Endodermal cell (in vitro differentiated cells): ENCODE data around the gene WFDC10B. TPM values are rescaled to one million over a fixed set of nuclear protein-coding genes. Genes with fewer than 3 reads are reported as not detected.
"Not testable (repeated sequence)": the region's sequence is repeated elsewhere in the genome, so short reads cannot be mapped to it uniquely, and the experiment has no call there.

Source experiments
- DNase-seq: peaks from one replicate; pipeline ENCODE4 v3.0.0-alpha.2; 2017
- H3K27ac ChIP-seq: 2 replicates; pipeline ENCODE4 v1.5.1; 2013; ENCODE audit warnings: mild to moderate bottlenecking, low read depth, low read length, moderate library complexity
- H3K27me3 ChIP-seq: 2 replicates; pipeline ENCODE4 v1.6.1; 2013; ENCODE audit warnings: mild to moderate bottlenecking, low read length, moderate library complexity; ENCODE audit not compliant: insufficient read depth, control insufficient read depth, poor library complexity, severe bottlenecking
- H3K36me3 ChIP-seq: 2 replicates; pipeline ENCODE4 v1.7.0; 2013; ENCODE audit warnings: mild to moderate bottlenecking, low read length, moderate library complexity; ENCODE audit not compliant: control insufficient read depth, insufficient read depth
- H3K4me1 ChIP-seq: one replicate; pipeline ENCODE4 v1.7.0; 2013; ENCODE audit warnings: low read length; ENCODE audit not compliant: control insufficient read depth, insufficient read depth
- H3K4me3 ChIP-seq: 2 replicates; pipeline ENCODE4 v1.5.1; 2013; ENCODE audit warnings: mild to moderate bottlenecking, low read length, moderate library complexity
- H3K9ac ChIP-seq: 2 replicates; pipeline ENCODE4 v1.6.1; 2013; ENCODE audit warnings: mild to moderate bottlenecking, low read length, moderate library complexity; ENCODE audit not compliant: poor library complexity, severe bottlenecking; ENCODE audit errors: extremely low read depth
- H3K9me3 ChIP-seq: 2 replicates; pipeline ENCODE4 v1.6.1; 2013; ENCODE audit warnings: mild to moderate bottlenecking, low read length, moderate library complexity; ENCODE audit not compliant: control insufficient read depth
- H3K27ac Mint-ChIP-seq: 2 replicates; pipeline ENCODE4 v1.8.0; 2020; ENCODE audit warnings: mixed read lengths
- H3K27me3 Mint-ChIP-seq: 2 replicates; pipeline ENCODE4 v1.8.0; 2021; ENCODE audit warnings: mild to moderate bottlenecking, mixed read lengths; ENCODE audit not compliant: insufficient read depth
- H3K36me3 Mint-ChIP-seq: 2 replicates; pipeline ENCODE4 v1.8.0; 2020; ENCODE audit warnings: low read depth, mixed read lengths
- H3K4me1 Mint-ChIP-seq: 2 replicates; pipeline ENCODE4 v1.8.0; 2020; ENCODE audit warnings: mixed read lengths
- H3K4me3 Mint-ChIP-seq: 2 replicates; pipeline ENCODE4 v1.8.0; 2020; ENCODE audit warnings: mild to moderate bottlenecking, moderate library complexity, mixed read lengths
- H3K9me3 Mint-ChIP-seq: 2 replicates; pipeline ENCODE4 v1.8.0; 2020; ENCODE audit warnings: mild to moderate bottlenecking, mixed read lengths
- WGBS, 2 experiments: methylation state at CpG; one replicate each; pipeline versions ENCODE4 v1.1.5 to v1.1.7; 2013; ENCODE audit warnings: missing lambda C conversion rate in 2 of 2, mixed read lengths in 1 of 2; ENCODE audit not compliant: insufficient coverage in 1 of 2, insufficient read length in 1 of 2; 5-methylcytosine and 5-hydroxymethylcytosine counted together
- total RNA-seq, 2 donors: library from RNA; stranded (reverse); fragmentation: NEBNext Ultra II Directional in 1 of 2; extraction: Animal tissue kit (Norgen Biotek cat#: 25700) in 1 of 2; gene quantifications; 2 replicates in 1 of 2; 3 replicates in 1 of 2; pipeline ENCODE4 v1.2.1, GENCODE V29; 2021
- TF ChIP-seq, protein P1 (sequence below): fragments of 200-600 bp; sonication (generic); conservative IDR thresholded peaks from 2 replicates; pipeline ENCODE4 v1.5.0; 2021; ENCODE audit warnings: antibody characterized with exemption, mild to moderate bottlenecking

Gene WFDC10B
- total RNA-seq, 2 donors from 2014 or later: not detected

DNA sequence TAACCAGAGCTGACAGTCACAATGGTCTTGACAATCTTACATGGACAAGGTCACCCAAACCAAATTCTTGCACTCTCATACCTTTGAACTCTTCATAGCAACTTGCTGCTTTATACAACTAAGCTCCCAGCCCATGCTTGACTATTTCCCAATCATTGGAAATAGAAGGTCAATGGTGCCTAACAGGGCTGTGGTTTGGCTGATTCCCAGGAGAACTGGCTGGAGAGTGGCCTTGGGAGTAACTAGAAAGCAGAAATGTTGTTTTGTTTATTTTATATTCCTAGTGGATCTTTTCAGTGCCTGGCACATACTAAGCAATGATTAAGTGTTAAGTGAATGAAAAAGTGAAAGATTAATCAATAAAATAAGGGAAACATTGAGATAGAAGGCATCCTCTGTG is 20.3 kb upstream of the WFDC10B start:
- Histone ChIP-seq H3K4me1 (no peaks in the 10 kb centered on the region), H3K4me3 (no peak overlapping the region), H3K36me3 (no peaks in the 10 kb centered on the region), H3K9me3 (no peaks in the 10 kb centered on the region), H3K27ac (no peak overlapping the region), H3K9ac (no peak overlapping the region), H3K27me3 (no peaks in the 10 kb centered on the region)
- no peak overlapping the region for H3K4me3 Mint-ChIP-seq
- H3K4me1 Mint-ChIP-seq: no peaks in the 10 kb centered on the region
- DNase-seq: no peak
- peaks cover 9% of the 10 kb centered on the region for H3K9me3 Mint-ChIP-seq
- no peaks in the 10 kb centered on the region for H3K27me3 Mint-ChIP-seq
- no peaks in the 10 kb centered on the region for H3K36me3 Mint-ChIP-seq
- TF ChIP-seq, protein P1, sequence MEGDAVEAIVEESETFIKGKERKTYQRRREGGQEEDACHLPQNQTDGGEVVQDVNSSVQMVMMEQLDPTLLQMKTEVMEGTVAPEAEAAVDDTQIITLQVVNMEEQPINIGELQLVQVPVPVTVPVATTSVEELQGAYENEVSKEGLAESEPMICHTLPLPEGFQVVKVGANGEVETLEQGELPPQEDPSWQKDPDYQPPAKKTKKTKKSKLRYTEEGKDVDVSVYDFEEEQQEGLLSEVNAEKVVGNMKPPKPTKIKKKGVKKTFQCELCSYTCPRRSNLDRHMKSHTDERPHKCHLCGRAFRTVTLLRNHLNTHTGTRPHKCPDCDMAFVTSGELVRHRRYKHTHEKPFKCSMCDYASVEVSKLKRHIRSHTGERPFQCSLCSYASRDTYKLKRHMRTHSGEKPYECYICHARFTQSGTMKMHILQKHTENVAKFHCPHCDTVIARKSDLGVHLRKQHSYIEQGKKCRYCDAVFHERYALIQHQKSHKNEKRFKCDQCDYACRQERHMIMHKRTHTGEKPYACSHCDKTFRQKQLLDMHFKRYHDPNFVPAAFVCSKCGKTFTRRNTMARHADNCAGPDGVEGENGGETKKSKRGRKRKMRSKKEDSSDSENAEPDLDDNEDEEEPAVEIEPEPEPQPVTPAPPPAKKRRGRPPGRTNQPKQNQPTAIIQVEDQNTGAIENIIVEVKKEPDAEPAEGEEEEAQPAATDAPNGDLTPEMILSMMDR: no peak
- H3K27ac Mint-ChIP-seq: no peak overlapping the region

DNA sequence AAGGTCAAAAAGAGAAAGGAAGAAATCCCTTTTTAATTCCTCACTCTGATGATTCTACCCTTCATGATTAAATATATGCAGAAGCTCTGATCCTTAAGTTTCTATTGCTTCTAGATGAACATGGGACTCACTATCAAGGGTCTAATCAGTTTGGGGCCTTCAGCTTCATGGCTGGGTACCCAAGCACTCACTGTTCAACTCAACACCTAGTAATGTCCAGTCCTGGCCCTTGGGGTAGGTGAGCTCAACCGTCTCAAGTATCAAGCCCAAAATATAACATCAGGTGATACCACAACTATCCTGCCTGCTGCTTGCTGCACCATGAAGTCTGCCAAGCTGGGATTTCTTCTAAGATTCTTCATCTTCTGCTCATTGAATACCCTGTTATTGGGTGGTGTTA is 17.2 kb upstream of the WFDC10B start, which contains the start of gene SPINT4:
TSS of gene SPINT4 (plus strand) at position 301 of the 400 bp plus-strand sequence. CDS start at position 322, 21 bp downstream.
- no peak within 1 kb of the TSS for H3K4me3 ChIP-seq
- H3K9me3 ChIP-seq: no peaks in the 10 kb centered on the region
- H3K27me3 Mint-ChIP-seq: no peaks in the 10 kb centered on the region
- no peaks in the 10 kb centered on the region for H3K4me1 ChIP-seq
- 100% methylated on average over 1 of the region's 1 CpG; no CpG with 5 or more reads in 1 of the 2 experiments for WGBS, 2 experiments
- no peak within 1 kb of the TSS for H3K4me3 Mint-ChIP-seq
- DNase-seq: no peak
- no peaks in the 10 kb centered on the region for H3K4me1 Mint-ChIP-seq
- no peaks in the 10 kb centered on the region for H3K36me3 Mint-ChIP-seq
- H3K9me3 Mint-ChIP-seq: peaks cover 9% of the 10 kb centered on the region
- no peaks in the 10 kb centered on the region for H3K36me3 ChIP-seq
- H3K27me3 ChIP-seq: no peaks in the 10 kb centered on the region
- TF ChIP-seq, protein P1: no peak
- H3K27ac Mint-ChIP-seq: no peak within 1 kb of the TSS
- H3K9ac ChIP-seq: no peak within 1 kb of the TSS
- H3K27ac ChIP-seq: no peak within 1 kb of the TSS

DNA sequence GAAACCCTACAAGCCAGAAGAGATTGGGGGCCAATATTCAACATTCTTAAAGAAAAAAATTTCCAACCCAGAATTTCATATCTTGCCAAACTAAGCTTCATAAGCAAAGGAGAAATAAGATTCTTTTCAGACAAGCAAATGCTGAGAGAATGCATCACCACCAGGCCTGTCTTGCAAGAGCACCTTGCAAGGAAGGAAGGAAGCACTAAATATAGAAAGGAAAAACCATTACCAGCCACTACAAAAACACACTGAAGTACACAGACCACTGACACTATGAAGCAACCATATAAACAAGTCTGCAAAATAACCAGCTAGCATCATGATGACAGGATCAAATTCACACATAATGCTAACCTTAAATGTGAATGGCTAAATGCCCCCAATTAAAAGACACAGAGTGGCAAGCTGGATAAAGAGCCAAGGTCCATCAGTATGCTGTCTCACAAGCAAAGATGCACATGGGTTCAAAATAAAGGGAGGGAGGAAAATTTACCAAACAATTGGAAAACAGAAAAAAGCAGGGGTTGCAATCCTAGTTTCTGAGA is 11.4 kb upstream of the WFDC10B start:
- not testable (repeated sequence) for H3K4me3 Mint-ChIP-seq, H3K27me3 ChIP-seq, H3K9ac ChIP-seq, H3K9me3 ChIP-seq, H3K36me3 ChIP-seq, H3K4me1 Mint-ChIP-seq, H3K4me1 ChIP-seq, H3K27ac Mint-ChIP-seq, H3K4me3 ChIP-seq, H3K27me3 Mint-ChIP-seq, H3K27ac ChIP-seq, DNase-seq, H3K36me3 Mint-ChIP-seq
- H3K9me3 Mint-ChIP-seq: peaks cover 27% of the 10 kb centered on the region

DNA sequence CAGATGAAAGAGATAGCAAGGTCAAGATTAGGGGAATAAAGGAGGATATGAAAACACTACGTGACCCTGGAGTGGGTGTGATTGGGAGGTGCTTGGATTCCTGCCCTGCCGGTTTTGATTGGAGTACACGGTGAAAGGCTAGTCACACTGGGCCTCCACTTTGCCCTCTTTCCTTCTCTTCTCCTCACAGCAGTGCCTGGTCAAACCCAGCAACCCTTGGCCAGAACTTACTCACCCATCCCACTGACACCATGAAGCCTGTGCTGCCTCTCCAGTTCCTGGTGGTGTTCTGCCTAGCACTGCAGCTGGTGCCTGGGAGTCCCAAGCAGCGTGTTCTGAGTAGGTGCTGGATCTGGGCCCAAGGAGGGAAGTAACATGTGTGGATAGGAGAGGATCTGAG is 2.9 kb downstream of the WFDC10B start, which contains the start of gene WFDC13:
TSS of gene WFDC13 (plus strand) at position 166 of the 400 bp plus-strand sequence. CDS start at position 252, 86 bp downstream.
- Histone ChIP-seq H3K9ac (no peak within 1 kb of the TSS), H3K27me3 (no peaks in the 10 kb centered on the region), H3K9me3 (no peaks in the 10 kb centered on the region), H3K27ac (no peak within 1 kb of the TSS), H3K4me1 (peaks cover 4% of the 10 kb centered on the region), H3K4me3 (no peak within 1 kb of the TSS), H3K36me3 (no peaks in the 10 kb centered on the region)
- DNase-seq: no peak
- Mint-ChIP-seq H3K4me3 (no peak within 1 kb of the TSS), H3K9me3 (peaks cover 2% of the 10 kb centered on the region), H3K27ac (no peak within 1 kb of the TSS), H3K4me1 (peaks cover 4% of the 10 kb centered on the region), H3K27me3 (peaks cover 4% of the 10 kb centered on the region), H3K36me3 (peaks cover 2% of the 10 kb centered on the region)
- TF ChIP-seq, protein P1: no peak
- 88% methylated on average over 4 of the region's 4 CpGs; no CpG with 5 or more reads in 1 of the 2 experiments for WGBS, 2 experiments
